Right lobe of liver (tissue), 4 donors: ENCODE data around the gene TYW1B.
"Not testable (repeated sequence)": the region's sequence is repeated elsewhere in the genome, so short reads cannot be mapped to it uniquely, and the experiment has no call there.

ENCODE experiments used
- CTCF ChIP-seq, 4 donors: fragments of 200-600 bp in 3 of 4; fragments of 450-650 bp in 1 of 4; IDR thresholded peaks; one replicate each; pipeline versions ENCODE4 v1.5.1 to v1.8.0; 2016 to 2022; ENCODE audit warnings: antibody characterized with exemption in 4 of 4, mild to moderate bottlenecking in 2 of 4
- POLR2A ChIP-seq: fragments of 450-650 bp; IDR thresholded peaks from one replicate; pipeline ENCODE4 v1.6.1; 2017; ENCODE audit warnings: antibody characterized with exemption, mild to moderate bottlenecking
- donor health status: DM: no; HTN: no; CAD: no.
- donor health status: DM: no; HTN: no; CAD: no.
- donor health status: DM: no; HTN: yes; CAD: no.

GRCh38 chr7:72559546-72559945 lies 268.5 kb downstream of the TYW1B start:
- TF ChIP-seq CTCF (IDR thresholded peaks at IDR 0.05); POLR2A: not testable (repeated sequence)
